ENCODE measurements around the gene NOM1.

NOM1 gene

DNA sequence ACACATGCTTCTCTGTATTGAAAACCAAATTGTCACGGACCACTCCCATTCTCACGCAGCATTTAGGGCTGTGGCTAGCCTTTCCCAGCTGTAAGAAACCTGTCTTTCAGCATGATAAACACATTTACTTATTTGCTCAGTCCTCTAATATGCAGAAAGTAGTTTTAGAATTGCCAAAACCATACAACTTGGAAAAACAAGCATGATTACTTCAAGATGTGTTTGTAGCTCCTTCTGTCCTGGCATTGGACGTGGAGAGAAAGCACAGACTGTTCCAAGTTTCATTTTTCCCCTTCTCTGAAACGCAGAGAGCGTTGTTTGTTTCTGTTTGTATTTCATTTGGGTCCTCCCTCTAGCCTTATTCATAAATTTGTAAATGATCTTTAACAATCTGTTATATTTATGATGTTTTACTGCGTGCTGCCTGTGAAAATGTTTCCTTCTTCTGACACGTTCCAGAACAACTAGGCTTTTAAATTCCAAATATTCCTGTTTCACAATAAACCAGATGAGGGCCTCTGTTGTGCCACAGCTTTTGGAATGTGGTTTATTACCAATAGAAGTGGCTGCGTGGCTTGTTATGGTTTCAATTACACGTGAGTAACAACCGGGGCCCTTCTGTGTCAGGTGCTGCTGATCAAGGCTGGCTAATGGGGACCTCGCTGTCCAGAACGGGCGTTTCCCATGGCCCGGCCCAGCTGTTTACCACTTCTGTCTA, 34.8 kb downstream of the NOM1 start:
- DNase-seq, result no peak

GRCh38 chr7:156985101-156985992, 35.8 kb downstream of the NOM1 start:
- no peak for DNase-seq

DNA sequence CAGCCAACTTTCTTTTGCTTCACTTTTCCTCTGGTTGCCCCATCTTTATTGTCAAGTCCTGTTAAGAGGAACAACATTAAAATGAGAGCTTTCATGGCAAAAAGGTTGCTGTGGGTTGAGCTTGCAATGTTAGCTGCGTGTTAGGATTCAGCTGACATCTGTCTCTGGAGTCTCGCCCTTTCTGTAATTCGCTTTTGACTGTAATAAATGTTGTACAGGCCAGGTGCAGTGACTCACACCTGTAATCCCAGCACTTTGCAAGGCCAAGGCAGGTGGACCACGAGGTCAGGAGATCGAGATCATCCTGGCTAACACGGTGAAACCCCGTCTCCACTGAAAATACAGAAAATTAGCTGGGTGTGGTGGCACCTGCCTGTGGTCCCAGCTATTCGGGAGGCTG, 36.9 kb downstream of the NOM1 start:
- no peak for DNase-seq

GRCh38 chr7:156988343-156989185, 39.1 kb downstream of the NOM1 start:
- DNase-seq, result no peak

DNA sequence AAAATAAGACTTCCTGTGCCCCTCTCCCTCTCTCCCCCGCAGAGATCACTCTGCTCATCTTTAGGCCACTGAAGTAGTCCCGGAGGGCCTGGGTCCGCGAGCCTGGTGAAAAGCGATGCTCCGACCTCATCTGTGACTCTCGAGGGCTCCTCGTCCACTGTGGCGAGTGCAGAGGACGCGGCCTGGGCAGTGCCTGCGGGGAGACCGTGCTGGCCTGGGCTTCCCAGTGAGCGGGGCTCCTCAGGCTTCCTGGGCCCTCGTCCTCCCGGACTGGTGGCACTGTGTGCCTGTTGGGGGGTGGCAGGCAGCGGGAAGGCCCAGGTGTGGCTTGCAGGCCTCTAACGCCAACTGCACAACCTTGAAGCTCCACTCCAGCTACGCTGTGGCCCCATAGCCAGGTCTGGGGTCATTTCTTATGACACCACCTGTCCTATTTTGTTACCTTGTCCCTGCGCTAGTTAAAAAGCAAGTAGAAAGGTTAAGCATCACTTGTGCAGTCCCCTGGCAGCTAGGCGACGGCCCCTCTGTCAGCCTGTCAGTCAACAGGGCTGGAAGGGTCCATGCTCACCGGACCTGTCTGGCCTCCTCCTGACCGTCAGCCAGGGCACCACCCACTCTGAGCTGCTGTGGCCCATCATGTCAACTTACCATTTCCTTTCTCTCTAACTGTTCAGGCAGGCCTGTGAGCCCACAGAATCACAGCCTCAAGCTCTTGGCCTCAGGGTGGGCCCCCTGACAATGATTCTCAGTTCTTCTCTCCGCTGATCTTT, 40.4 kb downstream of the NOM1 start:
- no peak for DNase-seq

GRCh38 chr7:156993021-156993924, 43.8 kb downstream of the NOM1 start:
- DNase-seq, result no peak

GRCh38 chr7:156993925-156994235, 44.4 kb downstream of the NOM1 start:
- DNase-seq, result no peak

- no peak for DNase-seq
Observed at GRCh38 chr7:156994417-156994816, 44.9 kb downstream of the NOM1 start.

DNA sequence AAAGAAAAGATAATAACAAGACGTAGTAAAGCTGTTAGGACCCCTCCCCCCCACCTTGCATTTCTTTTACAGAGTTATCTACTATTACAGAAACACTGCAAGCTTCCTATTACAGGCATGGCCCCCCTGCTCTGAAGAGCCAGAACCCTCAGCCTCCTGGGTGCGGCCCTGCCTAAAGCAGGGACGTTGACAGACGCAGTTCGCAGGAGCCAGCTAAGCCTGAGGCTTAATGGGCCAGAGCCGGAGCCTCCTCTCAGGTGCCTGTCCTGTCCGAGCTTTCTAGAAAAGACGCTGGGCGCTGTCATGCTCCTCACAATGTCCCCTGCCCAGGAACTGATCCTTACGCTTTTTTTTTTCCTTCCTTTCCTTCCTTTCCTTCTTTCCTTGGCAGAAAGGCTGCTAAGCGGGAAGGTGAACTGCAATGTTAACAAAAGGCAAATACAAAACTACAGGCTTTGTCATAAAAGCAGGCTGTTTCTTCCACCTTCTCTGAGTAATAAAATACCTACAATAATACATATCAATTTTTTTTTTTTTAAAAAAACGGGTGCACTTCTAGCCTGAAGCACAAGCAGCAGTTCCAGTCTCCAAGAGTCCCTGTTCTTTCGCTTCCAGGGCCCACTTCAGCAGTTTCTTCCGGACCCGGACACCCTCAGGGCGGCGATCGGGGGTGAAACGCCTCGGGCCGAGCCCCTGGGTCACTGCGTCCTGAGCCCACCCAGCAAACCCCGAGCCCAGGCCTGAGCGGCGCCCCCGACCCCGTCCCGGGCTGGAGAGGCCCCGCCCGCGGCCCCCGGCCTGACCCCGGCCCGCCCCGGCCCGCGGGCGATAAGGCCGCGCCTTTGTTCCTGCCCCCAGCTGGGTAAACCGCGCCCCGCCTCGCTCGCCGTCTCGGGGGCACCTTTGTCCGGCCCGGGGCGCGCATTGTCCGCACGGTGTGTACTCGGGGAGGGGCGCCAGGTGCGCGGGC, 49.8 kb downstream of the NOM1 start:
- no peak for DNase-seq

GRCh38 chr7:156999958-157000726, 50.6 kb downstream of the NOM1 start:
- no peak for DNase-seq

- no peak for DNase-seq
Observed at GRCh38 chr7:157000741-157001653, 51.5 kb downstream of the NOM1 start.

GRCh38 chr7:157001920-157002818, 52.7 kb downstream of the NOM1 start:
- DNase-seq, result no peak

DNA sequence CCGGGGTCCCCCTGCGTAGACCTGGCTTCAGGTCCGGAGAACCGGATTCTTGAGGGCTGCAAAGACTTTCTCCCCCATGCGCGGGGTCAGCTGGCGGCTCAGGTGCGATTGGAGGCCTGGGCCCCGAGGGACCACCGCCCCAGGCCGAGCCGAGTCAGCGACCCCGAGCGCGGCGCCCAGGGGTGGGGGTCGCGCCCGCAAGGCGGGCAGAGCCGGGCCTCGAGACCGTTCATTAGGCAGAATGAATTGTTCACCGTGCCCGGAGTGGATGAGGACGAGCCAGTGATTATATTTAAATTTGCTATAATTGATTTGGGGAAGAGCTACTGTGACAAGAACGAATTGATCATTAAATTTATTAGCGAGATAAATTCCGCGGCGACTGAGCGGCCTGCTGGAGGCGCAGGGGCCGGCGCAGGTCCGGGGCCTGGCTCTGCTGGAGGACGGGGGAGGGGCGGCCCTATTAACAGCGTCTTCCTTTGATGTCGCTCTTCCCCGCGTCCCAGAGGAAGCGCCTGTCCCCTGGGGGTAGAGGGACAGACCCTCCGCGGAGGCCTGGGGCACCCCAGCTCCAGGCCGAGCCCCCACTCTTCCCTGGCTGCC, 53.4 kb downstream of the NOM1 start:
- DNase-seq, result no peak

DNA sequence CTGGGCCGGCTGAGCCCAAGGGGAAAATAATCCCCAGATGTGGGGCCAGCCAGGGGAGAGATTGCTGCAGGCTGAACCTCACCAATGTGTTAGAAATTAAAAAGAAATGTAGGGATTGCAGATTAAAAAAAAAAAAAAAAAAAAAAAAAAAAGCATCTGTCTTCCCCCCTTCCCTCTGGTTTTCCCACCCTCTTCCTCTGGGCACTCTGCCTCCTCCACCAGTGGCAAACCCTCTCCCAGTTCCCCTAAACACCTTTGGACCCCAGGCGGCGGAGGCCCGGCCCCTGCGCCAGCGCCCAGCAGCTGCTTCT, 53.9 kb downstream of the NOM1 start:
- no peak for DNase-seq

DNA sequence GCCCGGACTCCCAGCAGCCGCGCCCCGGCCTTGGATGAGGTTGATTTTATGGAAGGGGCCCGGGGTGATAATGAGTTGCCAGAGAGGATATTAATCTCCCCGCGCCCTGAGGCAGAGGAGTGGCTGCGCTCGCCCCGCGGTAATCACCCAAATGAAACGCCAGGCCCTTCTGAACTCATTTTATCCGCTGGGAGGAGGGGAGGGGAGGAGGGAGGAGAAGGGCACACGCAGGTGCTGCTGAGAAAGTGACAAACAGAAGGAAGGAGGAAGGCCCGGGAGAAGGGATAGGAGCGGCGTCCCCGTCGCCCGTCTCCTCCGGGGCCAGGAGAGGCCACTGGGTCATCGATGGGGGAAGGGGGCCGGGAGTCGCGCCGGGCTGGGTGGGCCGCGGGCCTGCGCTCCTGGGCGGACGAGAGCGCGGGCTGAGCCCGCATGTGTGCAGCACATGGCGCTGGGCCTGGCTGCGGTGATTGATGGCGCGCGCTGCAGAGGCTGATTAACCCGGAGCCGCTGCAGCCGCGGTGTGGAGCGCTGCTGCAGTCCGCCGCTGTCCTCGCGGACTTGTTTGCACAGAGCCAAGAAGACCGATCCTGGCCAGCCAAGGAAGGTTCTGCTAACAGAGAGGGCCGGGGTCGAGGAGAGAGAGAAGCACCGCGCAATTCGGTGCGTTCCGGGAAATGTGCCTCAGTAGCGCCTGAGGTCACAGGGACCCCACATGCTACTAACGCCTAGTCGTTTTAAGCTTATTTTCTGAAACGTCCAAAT, 54.4 kb downstream of the NOM1 start:
- no peak for DNase-seq

Data from CD4-positive, alpha-beta T cell treated with Interleukin-21 for 1 hour (primary cell).